Endodermal cell (in vitro differentiated cells): ENCODE results near the gene RNF32. TPM values are rescaled to one million over a fixed set of nuclear protein-coding genes. Genes with fewer than 3 reads are reported as not detected.
A peak's percentile ranks its signal among the peaks of the same experiment; 100 is the strongest.

Experiments used
- DNase-seq: peaks from one replicate; pipeline ENCODE4 v3.0.0-alpha.2; 2017
- H3K27ac ChIP-seq: 2 replicates; pipeline ENCODE4 v1.5.1; 2013; ENCODE audit warnings: mild to moderate bottlenecking, low read depth, low read length, moderate library complexity
- H3K27me3 ChIP-seq: 2 replicates; pipeline ENCODE4 v1.6.1; 2013; ENCODE audit warnings: mild to moderate bottlenecking, low read length, moderate library complexity; ENCODE audit not compliant: insufficient read depth, control insufficient read depth, poor library complexity, severe bottlenecking
- H3K36me3 ChIP-seq: 2 replicates; pipeline ENCODE4 v1.7.0; 2013; ENCODE audit warnings: mild to moderate bottlenecking, low read length, moderate library complexity; ENCODE audit not compliant: control insufficient read depth, insufficient read depth
- H3K4me1 ChIP-seq: one replicate; pipeline ENCODE4 v1.7.0; 2013; ENCODE audit warnings: low read length; ENCODE audit not compliant: control insufficient read depth, insufficient read depth
- H3K4me3 ChIP-seq: 2 replicates; pipeline ENCODE4 v1.5.1; 2013; ENCODE audit warnings: mild to moderate bottlenecking, low read length, moderate library complexity
- H3K9ac ChIP-seq: 2 replicates; pipeline ENCODE4 v1.6.1; 2013; ENCODE audit warnings: mild to moderate bottlenecking, low read length, moderate library complexity; ENCODE audit not compliant: poor library complexity, severe bottlenecking; ENCODE audit errors: extremely low read depth
- H3K9me3 ChIP-seq: 2 replicates; pipeline ENCODE4 v1.6.1; 2013; ENCODE audit warnings: mild to moderate bottlenecking, low read length, moderate library complexity; ENCODE audit not compliant: control insufficient read depth
- H3K27ac Mint-ChIP-seq: 2 replicates; pipeline ENCODE4 v1.8.0; 2020; ENCODE audit warnings: mixed read lengths
- H3K27me3 Mint-ChIP-seq: 2 replicates; pipeline ENCODE4 v1.8.0; 2021; ENCODE audit warnings: mild to moderate bottlenecking, mixed read lengths; ENCODE audit not compliant: insufficient read depth
- H3K36me3 Mint-ChIP-seq: 2 replicates; pipeline ENCODE4 v1.8.0; 2020; ENCODE audit warnings: low read depth, mixed read lengths
- H3K4me1 Mint-ChIP-seq: 2 replicates; pipeline ENCODE4 v1.8.0; 2020; ENCODE audit warnings: mixed read lengths
- H3K4me3 Mint-ChIP-seq: 2 replicates; pipeline ENCODE4 v1.8.0; 2020; ENCODE audit warnings: mild to moderate bottlenecking, moderate library complexity, mixed read lengths
- H3K9me3 Mint-ChIP-seq: 2 replicates; pipeline ENCODE4 v1.8.0; 2020; ENCODE audit warnings: mild to moderate bottlenecking, mixed read lengths
- CTCF ChIP-seq: fragments of 200-600 bp; sonication (generic); conservative IDR thresholded peaks from 2 replicates; pipeline ENCODE4 v1.5.0; 2021; ENCODE audit warnings: antibody characterized with exemption, mild to moderate bottlenecking
- WGBS, 2 experiments: methylation state at CpG; one replicate each; pipeline versions ENCODE4 v1.1.5 to v1.1.7; 2013; ENCODE audit warnings: missing lambda C conversion rate in 2 of 2, mixed read lengths in 1 of 2; ENCODE audit not compliant: insufficient coverage in 1 of 2, insufficient read length in 1 of 2; 5-methylcytosine and 5-hydroxymethylcytosine counted together
- total RNA-seq, 2 donors: library from RNA; stranded (reverse); fragmentation: NEBNext Ultra II Directional in 1 of 2; extraction: Animal tissue kit (Norgen Biotek cat#: 25700) in 1 of 2; gene quantifications; 2 replicates in 1 of 2; 3 replicates in 1 of 2; pipeline ENCODE4 v1.2.1, GENCODE V29; 2021

RNF32 gene
- total RNA-seq, 2 donors from 2014 or later, result 1.1 to 2.5 TPM

- no peak overlapping the region for H3K27ac Mint-ChIP-seq
- no peak for DNase-seq
- 75 to 85% methylated on average over 1 to 6 of the region's 6 CpGs for WGBS, 2 experiments
Measured at GRCh38 chr7:156673454-156673853, 32.9 kb downstream of the RNF32 start.

GRCh38 chr7:156673902-156674301, 33.3 kb downstream of the RNF32 start:
- Mint-ChIP-seq H3K27me3 (no peaks in the 10 kb centered on the region), H3K4me1 (peaks cover 14% of the 10 kb centered on the region), H3K27ac (peak overlapping the region; percentile 44), H3K9me3 (no peaks in the 10 kb centered on the region), H3K4me3 (no peak overlapping the region), H3K36me3 (peaks cover 49% of the 10 kb centered on the region)
- no peak for DNase-seq
- Histone ChIP-seq H3K27ac (no peak overlapping the region), H3K4me1 (peaks cover 4% of the 10 kb centered on the region), H3K9ac (no peak overlapping the region), H3K4me3 (no peak overlapping the region), H3K9me3 (no peaks in the 10 kb centered on the region), H3K27me3 (no peaks in the 10 kb centered on the region), H3K36me3 (peaks cover 49% of the 10 kb centered on the region)
- WGBS, 2 experiments, result 90 to 91% methylated on average over 4 to 8 of the region's 9 CpGs
- no peak for TF ChIP-seq CTCF

More at GRCh38 chr7:156673454-156673853, 32.9 kb downstream of the RNF32 start:
- Histone ChIP-seq H3K4me1 (peaks cover 4% of the 10 kb centered on the region), H3K9ac (no peak overlapping the region), H3K36me3 (peaks cover 45% of the 10 kb centered on the region), H3K27me3 (no peaks in the 10 kb centered on the region), H3K27ac (no peak overlapping the region), H3K9me3 (no peaks in the 10 kb centered on the region), H3K4me3 (no peak overlapping the region)
- no peak for TF ChIP-seq CTCF
- Mint-ChIP-seq H3K4me1 (peaks cover 14% of the 10 kb centered on the region), H3K9me3 (no peaks in the 10 kb centered on the region), H3K36me3 (peaks cover 48% of the 10 kb centered on the region), H3K27me3 (no peaks in the 10 kb centered on the region), H3K4me3 (no peak overlapping the region)

- peak; percentile 39 for DNase-seq
- Histone ChIP-seq H3K27ac (no peak overlapping the region), H3K36me3 (peaks cover 67% of the 10 kb centered on the region), H3K9me3 (no peaks in the 10 kb centered on the region), H3K9ac (no peak overlapping the region), H3K27me3 (no peaks in the 10 kb centered on the region), H3K4me3 (no peak overlapping the region), H3K4me1 (peaks cover 4% of the 10 kb centered on the region)
- Mint-ChIP-seq H3K27me3 (no peaks in the 10 kb centered on the region), H3K27ac (no peak overlapping the region), H3K4me1 (peaks cover 14% of the 10 kb centered on the region), H3K4me3 (no peak overlapping the region), H3K9me3 (no peaks in the 10 kb centered on the region), H3K36me3 (peaks cover 50% of the 10 kb centered on the region)
- TF ChIP-seq CTCF, result no peak
- 90 to 93% methylated on average over 3 to 9 of the region's 9 CpGs for WGBS, 2 experiments
Measured at GRCh38 chr7:156675721-156676120, 35.1 kb downstream of the RNF32 start.
